Measurements from ENCODE around the gene JUNB.
A peak's percentile ranks its signal among the peaks of the same experiment; 100 is the strongest.

JUNB gene

DNA sequence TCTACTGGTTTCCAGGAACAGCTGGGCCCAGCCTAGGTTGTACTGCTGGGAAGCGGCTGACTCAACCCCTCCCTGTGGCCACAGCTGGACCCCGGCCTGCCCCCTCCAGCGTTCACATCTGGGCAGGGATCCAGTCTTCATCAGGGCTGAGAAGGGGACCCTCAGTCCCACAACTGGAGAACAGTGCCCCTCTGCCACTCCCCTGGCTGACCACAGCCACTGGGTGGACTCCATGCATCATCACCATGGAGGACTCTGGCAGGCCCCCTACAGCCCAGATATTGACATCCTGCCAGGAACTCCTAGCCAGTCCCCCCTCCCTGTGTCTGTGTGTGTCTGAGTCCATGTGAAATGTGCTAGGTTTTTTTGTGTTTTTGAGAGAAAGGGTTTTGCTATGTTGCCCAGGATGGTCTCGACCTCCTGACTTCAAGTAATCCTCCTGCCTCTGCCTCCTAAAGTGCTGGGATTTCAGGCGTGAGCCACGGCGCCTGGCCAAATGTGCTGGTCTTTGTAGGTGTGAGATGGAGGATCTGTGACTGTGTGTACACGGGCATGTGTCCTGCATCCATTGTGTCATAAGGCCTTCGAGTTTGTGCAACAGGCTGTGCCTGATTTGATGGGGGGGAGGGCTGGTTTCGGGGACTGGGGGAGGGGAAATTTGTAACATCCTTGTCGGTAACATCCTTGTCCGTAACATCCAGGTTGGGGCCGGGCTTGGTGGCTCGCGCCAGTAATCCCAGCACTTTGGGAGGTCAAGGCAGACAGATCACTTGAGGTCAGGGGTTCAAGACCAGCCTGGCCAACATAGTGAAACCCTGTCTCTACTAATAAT, 11.9 kb upstream of the JUNB start:
- Mint-ChIP-seq H3K4me3 (peak overlapping the region; percentile 80), H3K36me3 (no peaks in the 10 kb centered on the region), H3K27me3 (no peaks in the 10 kb centered on the region), H3K4me1 (peaks cover 50% of the 10 kb centered on the region), H3K27ac (peak overlapping the region; percentile 77), H3K9me3 (no peaks in the 10 kb centered on the region)
- CTCF ChIA-PET: interaction anchor here (1.2 to 30.6 kb wide), 5 partner anchors 9 to 58 kb away, joined by 3 to 706 read pairs (median 16); partner anchors contain the start of genes JUNB, PRDX2 and THSD8
- no peak for DNase-seq

DNA sequence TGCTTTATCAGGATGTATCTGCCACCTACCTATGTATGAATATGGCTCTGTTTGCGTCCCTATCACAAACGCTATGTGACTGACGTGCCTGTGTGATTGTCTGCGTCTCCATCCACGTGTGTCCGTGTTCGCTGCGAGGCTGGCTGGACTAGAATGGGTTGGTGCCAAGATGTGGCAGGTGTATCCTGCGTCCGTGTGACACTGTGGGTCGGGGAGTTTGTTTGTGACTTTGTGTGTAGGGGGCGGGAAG, 9.2 kb upstream of the JUNB start:
- CTCF ChIA-PET: interaction anchor here (1.5 to 30.6 kb wide), 2 partner anchors 9 to 15 kb away, joined by 4 to 706 read pairs; partner anchors contain the start of genes JUNB, PRDX2 and THSD8
- H3K4me3 Mint-ChIP-seq: peak overlapping the region; percentile 83

DNA sequence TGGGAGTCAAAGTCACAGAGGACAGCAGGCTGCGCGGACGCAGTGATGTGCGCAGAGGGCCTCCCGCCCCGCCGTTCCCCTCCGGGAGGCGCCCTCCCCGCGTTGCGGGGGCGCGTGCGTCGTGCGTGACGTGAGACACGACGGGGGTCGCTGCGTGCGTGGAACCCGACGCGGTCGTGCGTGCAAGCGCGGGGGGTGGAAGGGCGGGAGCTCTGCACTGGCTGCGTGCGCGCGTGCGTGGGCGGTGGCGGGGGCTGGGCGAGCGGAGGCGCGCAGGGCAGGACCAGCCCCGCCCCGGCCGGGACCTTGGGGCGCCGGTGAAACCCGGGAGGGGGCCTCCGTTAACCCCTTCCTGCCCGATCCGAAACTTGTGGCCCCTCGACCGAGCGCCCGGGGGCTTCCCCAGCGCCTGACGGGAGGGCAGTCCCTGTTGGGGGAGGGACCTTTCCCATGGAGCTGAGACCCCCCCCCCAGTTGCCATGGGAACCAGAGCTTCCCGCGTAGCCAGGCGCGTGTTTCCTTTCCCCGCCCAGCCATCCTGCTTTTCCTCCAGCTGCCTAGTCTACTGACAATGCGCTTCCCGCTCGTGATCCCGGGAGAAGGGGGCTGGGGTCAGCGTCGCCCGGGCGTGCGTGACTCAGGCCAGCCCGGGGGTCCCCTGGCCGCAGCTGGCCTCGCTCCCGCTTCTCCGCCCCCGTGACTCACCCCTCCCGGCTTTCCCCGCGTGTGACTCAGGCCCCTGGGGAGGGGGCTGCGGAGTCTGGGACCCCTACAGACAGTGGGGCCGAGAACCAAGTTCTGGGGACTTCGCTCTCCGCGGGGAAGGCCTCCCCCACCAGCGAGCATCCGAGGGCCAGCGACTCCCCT, 8.6 kb upstream of the JUNB start:
- Mint-ChIP-seq H3K27me3 (no peaks in the 10 kb centered on the region), H3K36me3 (no peaks in the 10 kb centered on the region), H3K4me3 (peak overlapping the region; percentile 83), H3K27ac (peak overlapping the region; percentile 97), H3K9me3 (no peaks in the 10 kb centered on the region), H3K4me1 (peaks cover 43% of the 10 kb centered on the region)
- DNase-seq: peak; percentile 90
- CTCF ChIA-PET: interaction anchor here (0.5 to 30.6 kb wide), 4 partner anchors 10 to 49 kb away, joined by 3 to 706 read pairs (median 4); partner anchors contain the start of genes JUNB, PRDX2 and THSD8

More for the DNA sequence above, 9.2 kb upstream of the JUNB start:
- peak overlapping the region; percentile 97 for H3K27ac Mint-ChIP-seq
- H3K4me1 Mint-ChIP-seq: peaks cover 48% of the 10 kb centered on the region
- no peaks in the 10 kb centered on the region for H3K36me3 Mint-ChIP-seq
- H3K27me3 Mint-ChIP-seq: no peaks in the 10 kb centered on the region
- no peak for DNase-seq
- no peaks in the 10 kb centered on the region for H3K9me3 Mint-ChIP-seq

DNA sequence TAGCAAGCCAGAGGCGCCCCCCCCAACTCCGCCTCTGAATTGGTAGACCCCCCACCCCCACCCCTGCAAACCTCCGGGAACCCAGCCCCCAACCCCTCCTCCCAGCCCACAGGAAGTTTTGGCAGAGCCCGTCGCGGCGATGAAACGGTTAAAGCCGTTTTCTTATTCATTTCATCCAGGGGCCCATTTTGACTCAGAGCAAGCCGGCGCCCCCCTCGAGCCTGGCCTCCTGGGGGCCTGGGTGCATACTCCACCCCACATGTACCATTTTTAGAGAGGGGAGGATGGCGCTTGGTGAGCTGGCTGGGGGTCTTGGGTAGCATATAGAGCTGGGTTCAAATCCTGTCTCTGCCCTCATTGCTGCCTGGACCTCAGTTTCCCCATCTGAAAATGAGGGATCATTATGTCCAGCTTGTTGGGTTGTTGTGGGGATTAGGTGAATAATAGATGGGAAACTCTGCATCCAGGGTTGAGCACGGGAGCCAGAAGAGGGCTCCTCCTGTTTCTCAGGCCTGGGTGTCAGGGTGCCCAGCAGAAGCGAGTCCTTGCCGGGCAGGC, 7.9 kb upstream of the JUNB start:
- peak overlapping the region; percentile 37 for H3K4me3 Mint-ChIP-seq
- H3K27ac Mint-ChIP-seq: peak overlapping the region; percentile 87
- H3K9me3 Mint-ChIP-seq: no peaks in the 10 kb centered on the region
- DNase-seq: peak; percentile 49
- H3K4me1 Mint-ChIP-seq: peaks cover 40% of the 10 kb centered on the region
- H3K27me3 Mint-ChIP-seq: no peaks in the 10 kb centered on the region
- CTCF ChIA-PET: interaction anchor here (1.3 to 30.6 kb wide), 2 partner anchors 14 to 16 kb away, joined by 3 to 706 read pairs; partner anchors contain the start of genes JUNB, PRDX2 and THSD8
- H3K36me3 Mint-ChIP-seq: no peaks in the 10 kb centered on the region

DNA sequence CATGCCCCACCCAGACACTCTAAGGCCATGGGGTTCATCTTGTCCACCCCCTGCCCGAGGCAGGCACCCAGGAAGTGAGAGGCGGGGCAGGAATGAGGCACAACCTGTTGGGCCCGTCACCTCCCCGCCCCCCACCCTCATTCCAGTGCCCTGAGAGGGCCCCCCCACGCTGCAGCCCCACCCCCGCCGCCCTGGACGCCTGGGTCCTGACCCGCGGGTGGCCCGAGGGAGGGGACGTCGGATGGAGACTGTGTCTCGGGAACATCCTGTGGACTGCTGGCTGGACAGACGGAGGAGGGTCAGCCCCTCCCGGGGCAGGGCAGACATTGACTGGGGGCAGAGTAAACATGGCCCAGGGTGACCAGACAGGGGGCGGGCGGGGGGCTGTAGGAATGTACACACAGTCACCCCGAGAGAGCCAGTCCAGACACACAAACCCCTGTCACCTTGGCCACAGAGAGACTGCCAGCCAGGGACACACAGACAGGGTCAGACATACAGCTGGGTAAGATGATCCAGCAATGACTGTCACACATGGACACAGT, 7.4 kb upstream of the JUNB start:
- Mint-ChIP-seq H3K27me3 (no peaks in the 10 kb centered on the region), H3K4me1 (peaks cover 38% of the 10 kb centered on the region), H3K9me3 (no peaks in the 10 kb centered on the region), H3K36me3 (no peaks in the 10 kb centered on the region), H3K27ac (peak overlapping the region; percentile 87), H3K4me3 (peak overlapping the region; percentile 37)
- no peak for DNase-seq
- CTCF ChIA-PET: interaction anchor here (30.6 kb wide), 1 partner anchor 13 kb away, joined by 706 read pairs; the partner anchor contains the start of genes JUNB, PRDX2 and THSD8

DNA sequence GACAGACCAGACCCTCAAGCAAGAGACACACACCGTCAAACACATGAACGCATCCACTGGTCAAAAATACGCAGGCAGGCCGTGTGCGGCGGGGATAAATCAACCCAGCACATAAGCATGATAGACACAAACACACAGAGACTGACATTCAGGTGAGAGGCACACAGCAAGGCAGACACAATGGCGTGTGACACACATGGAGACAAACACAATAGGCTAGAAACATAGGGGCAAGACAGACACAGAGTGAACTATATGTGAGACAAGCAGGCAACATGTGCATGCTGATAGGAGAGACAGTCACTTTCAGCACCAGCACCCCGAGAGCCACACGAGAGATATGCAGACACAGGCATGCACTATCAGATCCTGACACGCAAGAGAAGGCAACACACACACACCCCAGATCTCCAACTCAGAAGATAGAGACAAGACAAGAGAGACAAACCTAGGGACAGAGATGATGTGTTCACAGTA, 6.9 kb upstream of the JUNB start:
- peak; percentile 47 for DNase-seq
- CTCF ChIA-PET: interaction anchor here (30.6 kb wide), 1 partner anchor 13 kb away, joined by 706 read pairs; the partner anchor contains the start of genes JUNB, PRDX2 and THSD8

DNA sequence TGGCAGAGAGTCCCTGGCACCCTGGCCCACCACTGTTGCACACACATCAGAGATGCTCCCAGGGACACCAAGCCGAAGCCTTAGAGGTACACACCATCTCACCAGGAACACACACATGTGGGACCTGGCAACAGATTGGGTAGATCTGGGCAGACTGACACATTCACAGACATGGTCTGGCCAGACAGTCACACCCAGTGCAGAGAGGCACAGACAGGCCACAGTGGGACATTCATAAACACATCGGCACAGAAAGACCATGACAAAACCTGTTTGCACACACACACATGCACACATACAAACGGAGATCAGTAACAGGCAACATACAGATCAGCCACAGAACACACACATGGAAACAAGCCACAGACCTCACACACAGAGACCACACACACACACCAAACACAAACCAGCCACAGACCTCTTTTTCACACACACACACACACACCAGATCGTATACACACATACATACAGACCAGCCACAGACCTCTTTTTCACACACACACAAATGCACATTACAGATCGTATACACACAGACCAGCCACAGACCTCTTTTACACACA, 6.3 kb upstream of the JUNB start:
- Mint-ChIP-seq H3K4me3 (no peak overlapping the region), H3K36me3 (no peaks in the 10 kb centered on the region), H3K4me1 (peaks cover 33% of the 10 kb centered on the region), H3K27ac (no peak overlapping the region), H3K27me3 (no peaks in the 10 kb centered on the region), H3K9me3 (no peaks in the 10 kb centered on the region)
- CTCF ChIA-PET: interaction anchor here (1.3 kb wide), 1 partner anchor 11 kb away, joined by 6 read pairs; no protein-coding TSS in a partner anchor
- DNase-seq: peak; percentile 39

More for the DNA sequence above, 6.9 kb upstream of the JUNB start:
- Mint-ChIP-seq H3K36me3 (no peaks in the 10 kb centered on the region), H3K9me3 (no peaks in the 10 kb centered on the region), H3K27me3 (no peaks in the 10 kb centered on the region), H3K27ac (no peak overlapping the region), H3K4me1 (peaks cover 38% of the 10 kb centered on the region), H3K4me3 (no peak overlapping the region)

DNA sequence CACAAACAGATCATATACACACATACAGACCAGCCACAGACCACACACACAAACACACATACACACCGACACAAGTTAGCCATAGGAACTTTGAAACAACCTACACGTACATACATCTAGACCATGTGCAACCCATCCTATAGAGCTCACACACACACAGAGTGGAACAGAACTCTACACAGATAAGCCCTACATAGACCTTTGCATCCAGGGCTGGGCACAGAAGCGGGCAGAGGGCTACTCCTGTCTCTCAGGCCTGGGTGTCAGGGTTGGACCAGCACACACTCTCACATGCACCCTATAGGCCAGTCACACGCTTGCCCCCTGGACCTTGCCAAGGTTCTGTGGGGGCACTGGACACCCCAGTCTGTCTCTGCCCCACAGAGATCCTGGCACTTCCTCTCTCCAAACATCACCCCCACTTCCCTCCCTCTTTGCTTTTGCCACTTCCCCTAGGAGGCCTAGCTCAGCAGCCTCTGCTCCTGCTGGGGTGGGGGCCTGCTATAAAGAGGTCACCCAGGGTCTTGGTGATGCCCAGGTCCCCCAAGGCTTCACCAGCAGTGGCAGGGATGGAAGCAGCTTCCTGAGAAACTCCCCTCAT, 5.8 kb upstream of the JUNB start:
- Mint-ChIP-seq H3K27me3 (no peaks in the 10 kb centered on the region), H3K4me1 (peaks cover 34% of the 10 kb centered on the region), H3K9me3 (no peaks in the 10 kb centered on the region), H3K36me3 (no peaks in the 10 kb centered on the region), H3K27ac (no peak overlapping the region), H3K4me3 (no peak overlapping the region)
- CTCF ChIA-PET: interaction anchor here (1.3 kb wide), 1 partner anchor 10 kb away, joined by 6 read pairs; no protein-coding TSS in a partner anchor
- no peak for DNase-seq

DNA sequence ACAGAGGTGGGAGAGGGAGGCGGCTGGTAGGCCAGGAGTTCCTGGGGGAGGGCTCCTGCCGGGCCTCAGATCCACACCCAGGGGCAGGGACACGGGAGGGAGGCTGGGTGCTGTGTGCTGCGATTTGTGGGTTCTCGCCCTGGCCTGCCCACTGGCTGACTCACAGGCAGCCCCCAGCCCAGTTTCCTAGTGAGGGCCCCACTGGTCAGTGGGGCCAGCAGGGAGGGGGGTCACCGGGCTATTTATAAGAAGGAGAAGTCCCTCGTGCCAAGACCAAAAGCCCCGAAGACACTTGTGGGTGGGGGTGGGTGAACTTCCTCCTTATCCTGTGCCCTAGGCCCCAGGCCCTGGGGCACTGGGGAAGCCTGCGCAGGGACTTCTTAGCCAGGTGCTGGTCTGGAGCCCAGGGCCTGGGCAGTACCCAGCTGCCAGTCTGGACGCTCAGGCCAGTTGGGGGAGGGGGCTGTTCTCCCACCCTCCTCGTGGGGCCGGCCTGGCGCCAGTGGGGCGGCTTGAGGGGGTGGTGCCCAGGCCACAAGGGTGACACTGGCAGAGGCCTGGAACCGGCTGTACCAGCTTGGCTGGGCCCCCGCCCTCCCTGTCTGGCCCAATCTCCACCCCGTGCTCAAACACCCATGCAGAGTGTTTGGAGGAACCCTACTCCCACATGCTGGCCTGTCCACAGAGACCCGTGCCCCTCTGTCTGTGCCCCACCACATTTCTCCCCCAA, 5.0 kb upstream of the JUNB start:
- H3K36me3 Mint-ChIP-seq: no peaks in the 10 kb centered on the region
- DNase-seq: peak; percentile 38
- H3K4me1 Mint-ChIP-seq: peaks cover 40% of the 10 kb centered on the region
- peak overlapping the region; percentile 47 for H3K27ac Mint-ChIP-seq
- CTCF ChIA-PET: interaction anchor here (1.3 to 3.5 kb wide), 3 partner anchors 9 to 20 kb away, joined by 3 to 31 read pairs (median 6); no protein-coding TSS in a partner anchor
- H3K4me3 Mint-ChIP-seq: no peak overlapping the region
- no peaks in the 10 kb centered on the region for H3K9me3 Mint-ChIP-seq
- H3K27me3 Mint-ChIP-seq: peaks cover 2% of the 10 kb centered on the region

DNA sequence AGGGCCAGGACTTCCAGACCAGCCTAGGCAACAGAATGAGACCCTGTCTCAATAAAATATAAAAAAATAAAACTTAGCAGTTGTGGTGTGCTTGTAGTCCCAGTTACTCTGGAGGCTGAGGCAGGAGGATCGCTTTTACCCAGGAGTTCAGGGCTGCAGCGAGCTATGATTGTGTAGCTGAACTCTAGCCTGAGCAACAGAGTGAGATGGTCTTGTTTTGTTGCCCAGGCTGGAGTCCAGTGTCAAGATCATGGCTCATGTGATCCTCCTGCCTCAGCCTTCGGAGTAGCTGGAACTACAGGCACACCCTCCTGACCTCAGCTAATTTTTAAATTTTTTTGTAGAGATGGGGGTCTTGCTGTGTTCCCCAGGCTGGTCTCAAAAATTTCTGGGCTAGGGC, 4.3 kb upstream of the JUNB start:
- Mint-ChIP-seq H3K36me3 (no peaks in the 10 kb centered on the region), H3K4me3 (no peak overlapping the region), H3K9me3 (no peaks in the 10 kb centered on the region), H3K4me1 (peaks cover 34% of the 10 kb centered on the region), H3K27ac (no peak overlapping the region), H3K27me3 (peaks cover 3% of the 10 kb centered on the region)
- CTCF ChIA-PET: interaction anchor here (1.4 to 3.5 kb wide), 2 partner anchors 9 to 21 kb away, joined by 3 to 31 read pairs; no protein-coding TSS in a partner anchor
- DNase-seq: no peak

DNA sequence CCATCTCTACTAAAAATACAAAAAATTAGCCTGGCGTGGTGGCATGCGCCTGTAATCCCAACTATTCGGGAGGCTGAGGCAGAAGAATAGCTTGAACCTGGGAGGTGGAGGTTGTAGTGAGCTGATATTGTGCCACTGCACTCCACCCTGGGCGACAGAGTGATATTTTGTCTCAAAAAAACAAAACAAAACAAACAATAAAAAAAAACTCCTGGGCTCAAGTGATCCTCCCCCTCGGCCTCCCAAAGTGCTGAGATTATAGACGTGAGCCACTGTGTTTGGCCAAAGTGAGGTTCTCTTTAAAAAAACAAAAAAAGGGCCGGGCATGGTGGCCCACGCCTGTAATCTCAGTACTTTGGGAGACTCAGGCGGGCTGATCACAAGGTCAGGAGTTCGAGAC, 3.8 kb upstream of the JUNB start:
- no peak for DNase-seq
- Mint-ChIP-seq H3K27ac (no peak overlapping the region), H3K36me3 (peaks cover 2% of the 10 kb centered on the region), H3K9me3 (no peaks in the 10 kb centered on the region), H3K4me3 (no peak overlapping the region), H3K27me3 (peaks cover 3% of the 10 kb centered on the region), H3K4me1 (peaks cover 31% of the 10 kb centered on the region)
- CTCF ChIA-PET: interaction anchor here (1.4 to 3.5 kb wide), 2 partner anchors 10 to 21 kb away, joined by 3 to 31 read pairs; no protein-coding TSS in a partner anchor

DNA sequence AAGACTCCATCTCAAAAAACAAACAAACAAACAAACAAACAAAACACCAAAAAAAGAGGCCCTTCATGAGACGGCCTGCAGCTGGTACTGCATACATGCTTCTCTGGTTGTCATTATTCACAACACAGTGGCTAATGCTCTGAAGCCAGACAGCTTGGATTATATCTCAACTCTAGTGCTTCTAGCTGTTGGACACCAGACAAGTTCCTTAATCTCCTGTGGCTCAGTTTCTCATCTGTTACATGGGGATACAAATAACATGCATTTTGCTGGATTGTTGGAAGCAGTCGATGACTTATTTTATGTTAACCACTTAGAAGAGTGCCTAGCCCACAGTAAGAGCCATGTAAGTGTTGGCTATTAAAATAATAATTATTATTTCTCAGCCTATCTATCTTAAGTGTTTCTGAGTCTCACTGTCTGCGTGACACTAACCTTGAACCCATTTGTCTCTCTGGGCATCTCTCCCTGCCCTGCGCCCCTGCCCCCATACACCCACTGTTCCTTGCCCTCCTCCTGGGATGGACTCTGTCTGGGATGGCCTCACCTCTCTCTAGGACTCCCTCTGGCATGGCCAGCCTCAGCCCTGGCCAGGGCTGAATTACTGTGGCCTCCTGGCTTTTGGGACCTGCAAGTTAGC, 3.1 kb upstream of the JUNB start:
- H3K4me3 Mint-ChIP-seq: no peak overlapping the region
- peaks cover 4% of the 10 kb centered on the region for H3K27me3 Mint-ChIP-seq
- peak overlapping the region; percentile 89 for H3K27ac Mint-ChIP-seq
- DNase-seq: no peak
- CTCF ChIA-PET: interaction anchor here (0.8 to 3.5 kb wide), 4 partner anchors 11 to 22 kb away, joined by 3 to 31 read pairs (median 6); no protein-coding TSS in a partner anchor
- peaks cover 5% of the 10 kb centered on the region for H3K36me3 Mint-ChIP-seq
- H3K9me3 Mint-ChIP-seq: no peaks in the 10 kb centered on the region
- H3K4me1 Mint-ChIP-seq: peaks cover 28% of the 10 kb centered on the region

Measured in activated naive CD4-positive, alpha-beta T cell treated with anti-CD3 and anti-CD28 coated beads, Interleukin-2, amount 10 ng/mL, durations not matched to agents 7 days and 5 days (primary cell).